H1 (cell line): ENCODE data around the gene MTIF3. TPM values are rescaled to one million over a fixed set of nuclear protein-coding genes. Genes with fewer than 3 reads are reported as not detected.

Experiments used
- EGR1 ChIP-seq: IDR thresholded peaks from 2 replicates; pipeline ENCODE4 v1.6.1; 2011; ENCODE audit warnings: low read depth, low read length, borderline replicate concordance
- FOSL1 ChIP-seq: IDR thresholded peaks from 2 replicates; pipeline ENCODE4 v1.6.1; 2011; ENCODE audit warnings: mild to moderate bottlenecking, low read depth, low read length, moderate library complexity; ENCODE audit not compliant: insufficient read depth
- NRF1 ChIP-seq: IDR thresholded peaks from 2 replicates; pipeline ENCODE4 v1.6.1; 2011; ENCODE audit warnings: mild to moderate bottlenecking, low read depth, low read length, improper control_type of control experiment
- SAP30 ChIP-seq: fragments of 300-600 bp; sonication (generic); IDR thresholded peaks from 2 replicates; pipeline ENCODE4 v1.7.1; 2012; ENCODE audit warnings: low read length, moderate library complexity, mild to moderate bottlenecking, inconsistent platforms; ENCODE audit not compliant: insufficient read depth, insufficient replicate concordance
- polyA plus RNA-seq, 7 experiments: library from polyadenylated mRNA; depleted of rRNA in 3 of 7; stranded (reverse) in 5 of 7; unstranded in 2 of 7; fragments of >200 nt in 5 of 7; fragments of 200-250 nt in 2 of 7; gene quantifications; 1 replicate in 5 of 7; 2 replicates in 1 of 7; 4 replicates in 1 of 7; pipeline versions ENCODE4 v1.2.1 to v1.2.3, GENCODE V29; 2011 to 2013; ENCODE audit warnings: missing spikeins in 2 of 7, mixed read lengths in 2 of 7
- total RNA-seq: library from RNA; stranded (reverse); fragmentation: NEBNext Ultra II Directional; extraction: Animal tissue kit (Norgen Biotek cat#: 25700); gene quantifications from 2 replicates; pipeline ENCODE4 v1.2.1, GENCODE V29; 2021
- TF ChIP-seq, protein P1 (sequence below): IDR thresholded peaks from 2 replicates; pipeline ENCODE4 v1.6.1; 2012; ENCODE audit warnings: low read length, inconsistent platforms

MTIF3 gene
- total and polyA plus RNA-seq, 2 of the 8 experiments (the other 6 are each of a cell fraction or from before 2014, with no cell fraction given) = 29.4 to 36.4 TPM

DNA sequence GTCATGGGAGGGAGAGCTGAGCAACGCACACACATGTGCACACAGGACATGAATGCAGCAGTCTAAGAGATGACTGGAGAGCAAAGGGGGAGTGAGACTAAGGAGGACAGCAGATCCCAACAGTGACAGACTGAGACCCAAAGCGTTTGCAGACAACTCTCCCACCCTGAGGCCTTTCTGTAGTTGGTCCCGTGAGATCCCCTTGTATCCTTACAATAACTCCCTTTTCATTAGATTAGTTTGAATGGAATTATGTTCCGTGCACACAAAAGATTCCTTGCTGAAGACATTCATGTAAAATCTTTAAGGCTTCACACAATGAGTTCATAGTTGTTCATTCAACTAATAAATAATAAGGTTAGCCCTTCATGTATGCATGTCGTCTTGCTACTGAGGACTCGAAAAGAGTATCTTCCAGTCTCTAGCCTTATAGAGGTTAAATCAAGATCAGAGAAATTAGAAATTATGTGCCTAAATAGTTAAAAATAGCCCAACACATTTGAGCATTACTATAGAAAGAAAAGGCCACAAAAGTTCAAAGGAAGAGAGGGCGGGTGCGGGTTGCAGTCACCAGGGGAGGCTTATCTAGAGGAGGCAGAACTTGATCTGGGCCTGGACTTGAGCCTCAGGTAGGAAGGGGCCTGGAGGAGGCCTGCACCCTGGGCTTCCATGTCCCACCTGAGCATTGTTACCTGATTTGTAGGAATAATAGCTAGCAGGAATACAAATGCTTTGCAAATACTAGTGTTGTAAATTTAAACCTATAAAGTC, 29.1 kb downstream of the MTIF3 start (continued):
- TF ChIP-seq FOSL1 (no peak), EGR1 (no peak), SAP30 (no peak), NRF1 (no peak)
- TF ChIP-seq, protein P1, sequence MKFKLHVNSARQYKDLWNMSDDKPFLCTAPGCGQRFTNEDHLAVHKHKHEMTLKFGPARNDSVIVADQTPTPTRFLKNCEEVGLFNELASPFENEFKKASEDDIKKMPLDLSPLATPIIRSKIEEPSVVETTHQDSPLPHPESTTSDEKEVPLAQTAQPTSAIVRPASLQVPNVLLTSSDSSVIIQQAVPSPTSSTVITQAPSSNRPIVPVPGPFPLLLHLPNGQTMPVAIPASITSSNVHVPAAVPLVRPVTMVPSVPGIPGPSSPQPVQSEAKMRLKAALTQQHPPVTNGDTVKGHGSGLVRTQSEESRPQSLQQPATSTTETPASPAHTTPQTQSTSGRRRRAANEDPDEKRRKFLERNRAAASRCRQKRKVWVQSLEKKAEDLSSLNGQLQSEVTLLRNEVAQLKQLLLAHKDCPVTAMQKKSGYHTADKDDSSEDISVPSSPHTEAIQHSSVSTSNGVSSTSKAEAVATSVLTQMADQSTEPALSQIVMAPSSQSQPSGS = no peak
- TF ChIP-seq, all 59 proteins: peak for 0
